A673 (cell line): Measurements from ENCODE around the gene KCNQ1OT1. TPM values are rescaled to one million over a fixed set of nuclear protein-coding genes. Genes with fewer than 3 reads are reported as not detected.

Experiments
- BruUV-seq: library from RNA; stranded (reverse); fragments of 400-500 nt; replicated peaks from 2 replicates; lab custom pipeline; 2021; lab: Mats Ljungman, UMichigan
- CTCF ChIA-PET: fragments of 300-600 bp; sonication (Branson Sonifier 250); formaldehyde crosslinking; loops from one replicate; lab custom pipeline; 2022; ENCODE audit warnings: antibody characterized with exemption; lab: Charles Lee
- POLR2A ChIA-PET: fragments of 300-600 bp; sonication (Branson Sonifier 250); formaldehyde crosslinking; loops from one replicate; lab custom pipeline; 2022; ENCODE audit warnings: antibody characterized with exemption; ENCODE audit not compliant: low non-redundant PET; lab: Charles Lee
- DNase-seq: peaks from one replicate; pipeline ENCODE4 v3.0.0-alpha.2; 2015; ENCODE audit warnings: low spot score
- H3K27ac ChIP-seq: fragments of 200-600 bp; sonication (generic); 2 replicates; pipeline ENCODE4 v1.5.1; 2016; ENCODE audit warnings: mixed run types, low read depth, mild to moderate bottlenecking, mixed read lengths, antibody characterized with exemption, low read length; ENCODE audit not compliant: poor library complexity, severe bottlenecking
- H3K27me3 ChIP-seq: fragments of 200-600 bp; sonication (generic); replicated peaks from 2 replicates; pipeline ENCODE4 v1.6.1; 2017; ENCODE audit warnings: mixed run types, low read depth, mild to moderate bottlenecking, mixed read lengths, antibody characterized with exemption, low read length; ENCODE audit not compliant: insufficient read depth, poor library complexity
- H3K36me3 ChIP-seq: fragments of 200-600 bp; sonication (generic); 2 replicates; pipeline ENCODE4 v1.6.1; 2016; ENCODE audit warnings: mixed run types, mild to moderate bottlenecking, mixed read lengths, antibody characterized with exemption, low read length; ENCODE audit not compliant: insufficient read depth, poor library complexity, severe bottlenecking
- H3K4me1 ChIP-seq: fragments of 200-600 bp; sonication (generic); 2 replicates; pipeline ENCODE4 v1.6.1; 2017; ENCODE audit warnings: mixed run types, mild to moderate bottlenecking, mixed read lengths, antibody characterized with exemption, low read length; ENCODE audit not compliant: insufficient read depth, poor library complexity, severe bottlenecking
- H3K4me3 ChIP-seq: fragments of 200-600 bp; sonication (generic); 2 replicates; pipeline ENCODE4 v1.5.1; 2016; ENCODE audit warnings: low read depth, mixed run types, mild to moderate bottlenecking, mixed read lengths, low read length; ENCODE audit not compliant: poor library complexity, severe bottlenecking
- H3K9me3 ChIP-seq: fragments of 200-600 bp; sonication (generic); 2 replicates; pipeline ENCODE4 v1.6.1; 2016; ENCODE audit warnings: mixed run types, low read depth, mild to moderate bottlenecking, mixed read lengths, antibody characterized with exemption, low read length; ENCODE audit not compliant: poor library complexity, severe bottlenecking
- CTCF ChIP-seq: fragments of 300-800, 200-600 bp; sonication (generic); conservative IDR thresholded peaks from 2 replicates; pipeline ENCODE4 v1.5.1; 2017; ENCODE audit warnings: low read depth, mild to moderate bottlenecking, antibody characterized with exemption, low read length, moderate library complexity, mixed read lengths
- EZH2 ChIP-seq: fragments of 200-600 bp; sonication (generic); IDR thresholded peaks from 2 replicates; pipeline ENCODE4 v1.6.1; 2017; ENCODE audit warnings: borderline replicate concordance, low read depth, mild to moderate bottlenecking, mixed read lengths, antibody characterized with exemption, low read length; ENCODE audit not compliant: poor library complexity, severe bottlenecking
- intact Hi-C: fragments of 100-400 bp; cut with micrococcal nuclease; formaldehyde crosslinking; loops from one replicate; pipeline ENCODE4 v1.10.0; 2022; ENCODE audit not compliant: unreplicated experiment
- total RNA-seq: library from RNA; stranded (reverse); gene quantifications from 2 replicates; pipeline ENCODE4 v1.2.3, GENCODE V29; 2021

Gene KCNQ1OT1
- total RNA-seq, 1 experiment from 2014 or later, result 4.0 TPM

GRCh38 chr11:2575591-2576051, 124.2 kb downstream of the KCNQ1OT1 start:
- POLR2A ChIA-PET, result no interaction called here
- intact Hi-C loops, result no loop called here
- CTCF ChIA-PET, result no interaction called here
- Histone ChIP-seq H3K27me3 (no peaks in the 10 kb centered on the region), H3K27ac (no peak overlapping the region), H3K9me3 (no peaks in the 10 kb centered on the region), H3K36me3 (no peaks in the 10 kb centered on the region), H3K4me1 (no peaks in the 10 kb centered on the region), H3K4me3 (no peak overlapping the region)
- no peak for DNase-seq
- BruUV-seq, result no TSS peak
- TF ChIP-seq EZH2 (no peak), CTCF (no peak)

- no peak overlapping the region for H3K27ac ChIP-seq
- CTCF ChIA-PET, result no interaction called here
These were observed 125.0 kb downstream of the KCNQ1OT1 start for GRCh38 chr11:2574553-2575535.

GRCh38 chr11:2574043-2574552, 125.7 kb downstream of the KCNQ1OT1 start:
- Histone ChIP-seq H3K27ac (no peak overlapping the region), H3K36me3 (no peaks in the 10 kb centered on the region), H3K4me1 (no peaks in the 10 kb centered on the region), H3K27me3 (no peaks in the 10 kb centered on the region), H3K9me3 (no peaks in the 10 kb centered on the region), H3K4me3 (no peak overlapping the region)
- CTCF ChIA-PET, result no interaction called here
- intact Hi-C loops, result no loop called here
- TF ChIP-seq EZH2 (no peak), CTCF (no peak)
- POLR2A ChIA-PET, result no interaction called here
- no peak for DNase-seq
- BruUV-seq, result no TSS peak

More at GRCh38 chr11:2574553-2575535, 125.0 kb downstream of the KCNQ1OT1 start:
- H3K36me3 ChIP-seq, result no peaks in the 10 kb centered on the region
- DNase-seq, result no peak
- intact Hi-C loops, result no loop called here
- H3K4me3 ChIP-seq, result no peak overlapping the region
- POLR2A ChIA-PET, result no interaction called here
- no peaks in the 10 kb centered on the region for H3K4me1 ChIP-seq
- BruUV-seq, result no TSS peak
- TF ChIP-seq CTCF (no peak), EZH2 (no peak)
- no peaks in the 10 kb centered on the region for H3K9me3 ChIP-seq
- H3K27me3 ChIP-seq, result no peaks in the 10 kb centered on the region
